GM18907 (cell line): Measurements from ENCODE around the gene ANKDD1B.
"Not testable (repeated sequence)": the region's sequence is repeated elsewhere in the genome, so short reads cannot be mapped to it uniquely, and the experiment has no call there.

Source experiments
- ATAC-seq: cut with Tn5 transposase; IDR thresholded peaks from one replicate; pipeline ENCODE4 v1.9.1; 2021; ENCODE audit warnings: mild to moderate bottlenecking, moderate library complexity; ENCODE audit not compliant: unreplicated experiment

The ANKDD1B gene

GRCh38 chr5:75611311-75612225, at the start of gene ANKDD1B:
Gene ANKDD1B (plus strand): TSS chr5:75611453. CDS start chr5:75611635, 182 bp downstream.
- ATAC-seq, result no peak

DNA sequence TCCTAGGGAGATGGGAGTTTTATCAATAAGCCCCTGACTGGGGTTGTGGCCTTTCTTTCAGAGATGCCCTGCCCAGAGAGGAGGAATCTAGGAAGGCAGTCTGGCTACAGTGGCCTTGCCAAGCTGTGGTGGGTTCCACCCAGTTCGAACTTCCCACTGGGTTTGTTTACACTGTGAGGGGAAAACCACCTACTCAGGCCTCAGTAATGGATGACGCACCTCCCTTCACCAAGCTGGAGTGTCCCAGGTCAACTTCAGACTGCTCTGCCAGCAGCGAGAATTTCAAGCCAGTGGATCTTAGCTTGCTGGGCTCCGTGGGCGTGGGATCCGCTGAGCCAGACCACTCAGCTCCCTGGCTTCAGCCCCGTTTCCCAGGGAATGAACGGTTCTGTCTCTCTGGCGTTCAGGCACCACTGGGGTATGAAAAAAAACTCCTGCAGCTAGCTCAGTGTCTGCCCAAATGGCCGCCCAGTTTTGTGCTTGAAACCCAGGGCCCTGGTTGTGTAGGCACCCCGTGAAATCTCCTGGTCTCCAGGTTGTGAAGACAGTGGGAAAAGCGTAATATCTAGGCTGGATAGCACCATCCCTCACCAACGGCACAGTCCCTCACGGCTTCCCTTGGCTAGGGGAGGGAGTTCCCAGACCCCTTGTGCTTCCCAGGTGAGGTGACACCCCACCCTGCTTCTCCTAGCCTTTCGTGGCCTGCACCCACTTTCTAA, 45.1 kb upstream of the ANKDD1B start:
- not testable (repeated sequence) for ATAC-seq

DNA sequence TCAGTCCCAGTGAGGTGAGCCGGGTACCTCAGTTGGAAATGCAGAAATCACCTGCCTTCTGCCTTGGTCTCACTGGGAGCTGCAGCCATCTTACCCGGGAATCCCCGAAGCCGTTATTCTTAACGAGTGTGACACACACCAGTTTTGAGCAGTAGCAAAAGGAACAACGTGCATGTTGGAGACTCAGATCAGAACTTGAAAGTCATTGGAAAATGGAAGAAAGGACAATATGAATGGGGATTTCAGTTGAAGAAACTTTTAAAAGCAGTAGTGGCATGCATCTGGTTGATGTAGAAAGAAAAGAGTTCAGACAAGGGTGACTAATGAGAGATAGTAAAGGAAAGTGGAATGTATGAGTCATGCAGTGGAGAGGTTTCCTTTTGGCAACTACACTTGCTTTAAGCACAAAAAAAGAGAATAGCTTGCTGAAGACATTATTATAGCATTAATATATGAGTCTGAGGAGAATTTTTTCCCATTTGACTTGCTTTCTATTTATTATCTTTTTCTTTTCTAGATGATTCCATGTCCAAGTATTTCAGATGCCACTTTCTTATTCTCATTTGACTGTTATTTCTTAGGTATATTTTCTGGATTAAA, 44.4 kb upstream of the ANKDD1B start:
- peak; percentile 89 for ATAC-seq

DNA sequence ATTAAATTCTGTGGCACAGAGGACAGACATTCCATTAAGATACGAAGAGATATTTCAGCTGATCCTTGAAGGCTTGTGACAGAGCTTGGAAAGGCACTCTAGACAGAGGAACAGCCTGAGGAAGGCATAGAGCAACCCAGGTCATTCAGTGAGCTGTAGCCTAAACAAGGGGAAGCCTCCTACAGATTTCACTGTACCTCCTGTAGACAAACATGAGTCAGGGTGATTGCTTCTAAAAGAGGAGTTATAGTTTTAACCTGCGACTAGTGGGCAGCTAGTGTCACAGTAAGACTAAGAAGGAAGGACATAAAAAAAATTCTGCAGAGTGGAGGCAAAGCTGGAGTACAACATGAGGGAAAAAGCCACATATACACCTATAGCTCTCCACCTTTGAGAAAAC, 43.5 kb upstream of the ANKDD1B start:
- ATAC-seq, result peak; percentile 44

- peak; percentile 34 for ATAC-seq
Observed at GRCh38 chr5:75568202-75568601, 43.1 kb upstream of the ANKDD1B start.

- no peak for ATAC-seq
Observed at GRCh38 chr5:75571547-75571946, 39.7 kb upstream of the ANKDD1B start.

- no peak for ATAC-seq
Observed at GRCh38 chr5:75574791-75575190, 36.5 kb upstream of the ANKDD1B start.

- not testable (repeated sequence) for ATAC-seq
Observed at GRCh38 chr5:75578280-75578679, 33.0 kb upstream of the ANKDD1B start.

DNA sequence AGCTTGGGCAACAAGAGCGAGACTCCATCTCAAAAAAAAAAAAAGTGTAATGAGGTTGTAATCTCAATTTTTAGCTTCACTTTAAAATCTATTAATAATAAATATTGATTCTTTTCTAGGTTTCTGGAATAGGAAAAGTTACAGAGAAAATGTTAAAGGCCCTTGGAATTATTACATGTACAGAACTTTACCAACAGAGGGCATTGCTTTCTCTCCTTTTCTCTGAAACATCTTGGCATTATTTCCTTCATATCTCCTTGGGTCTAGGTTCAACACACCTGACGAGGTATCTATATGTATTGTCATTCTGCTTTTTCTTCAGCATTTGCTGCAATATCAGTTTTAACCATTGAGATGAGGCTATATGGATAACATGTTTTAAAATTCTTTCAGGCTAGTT, 26.6 kb upstream of the ANKDD1B start:
- no peak for ATAC-seq

DNA sequence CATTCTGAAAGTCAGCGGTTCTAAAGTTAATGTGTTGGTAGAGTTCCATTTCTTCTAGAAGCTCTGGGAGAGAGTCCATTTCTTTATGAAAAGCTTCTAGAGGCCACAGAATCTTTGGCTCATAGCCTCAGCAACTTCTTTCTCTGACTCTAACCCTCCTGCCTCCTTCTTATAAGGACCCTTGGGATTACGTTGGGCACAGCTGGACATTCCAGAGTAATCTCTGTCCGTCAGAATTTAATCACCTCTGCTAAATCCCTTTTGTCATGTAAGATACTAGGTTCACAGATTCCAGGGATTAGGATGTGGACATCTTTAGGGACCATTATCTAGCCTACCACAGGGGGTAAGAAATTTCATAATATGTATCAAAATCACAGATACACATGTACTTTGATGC, 22.6 kb upstream of the ANKDD1B start:
- ATAC-seq, result no peak

GRCh38 chr5:75600535-75600934, 10.7 kb upstream of the ANKDD1B start:
- ATAC-seq, result no peak

GRCh38 chr5:75601567-75601966, 9.7 kb upstream of the ANKDD1B start:
- no peak for ATAC-seq

GRCh38 chr5:75601996-75602395, 9.3 kb upstream of the ANKDD1B start:
- no peak for ATAC-seq

GRCh38 chr5:75603371-75603770, 7.9 kb upstream of the ANKDD1B start:
- ATAC-seq, result no peak

- no peak for ATAC-seq
Observed at GRCh38 chr5:75603821-75604220, 7.4 kb upstream of the ANKDD1B start.

DNA sequence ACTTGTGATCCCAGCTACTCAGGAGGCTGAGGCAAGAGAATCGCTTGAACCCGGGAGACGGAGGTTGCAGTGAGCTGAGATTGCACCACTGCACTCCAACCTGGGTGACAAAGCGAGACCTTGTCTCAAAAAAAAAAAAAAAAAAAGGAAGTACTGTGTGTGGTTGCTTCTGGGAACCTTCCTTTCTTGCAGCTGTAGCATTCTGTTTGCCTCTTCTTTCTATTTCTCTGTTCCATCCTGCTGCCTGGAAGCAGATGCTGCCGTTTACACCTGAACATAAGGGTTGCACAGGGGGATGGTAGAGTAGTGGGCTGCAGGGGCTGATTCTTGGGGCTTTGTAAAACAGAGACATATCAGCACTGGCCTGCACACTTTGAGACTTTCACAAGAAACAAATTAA, 3.9 kb upstream of the ANKDD1B start:
- ATAC-seq, result not testable (repeated sequence)

GRCh38 chr5:75608870-75609269, 2.4 kb upstream of the ANKDD1B start:
- no peak for ATAC-seq

- no peak for ATAC-seq
Observed at GRCh38 chr5:75610201-75610600, 1.1 kb upstream of the ANKDD1B start.

- ATAC-seq, result not testable (repeated sequence)
Observed at GRCh38 chr5:75610859-75611310, 368 bp upstream of the ANKDD1B start.

GRCh38 chr5:75612226-75612569, 945 bp downstream of the ANKDD1B start:
- no peak for ATAC-seq

- ATAC-seq, result no peak
Observed at GRCh38 chr5:75612901-75613300, 1.6 kb downstream of the ANKDD1B start.

- ATAC-seq, result no peak
Observed at GRCh38 chr5:75614176-75614575, 2.9 kb downstream of the ANKDD1B start.
